Caco-2 (cell line): ENCODE results near the gene C3orf38. TPM values are rescaled to one million over a fixed set of nuclear protein-coding genes. Genes with fewer than 3 reads are reported as not detected.

Experiments used
- BruUV-seq: library from RNA; stranded (reverse); fragments of 400-500 nt; replicated peaks from 2 replicates; lab custom pipeline; 2021; lab: Mats Ljungman, UMichigan
- CTCF ChIA-PET: fragments of 300-600 bp; sonication (Branson Sonifier 250); formaldehyde crosslinking; loops from one replicate; lab custom pipeline; 2022; ENCODE audit warnings: antibody characterized with exemption; lab: Charles Lee
- POLR2A ChIA-PET: fragments of 300-600 bp; sonication (Branson Sonifier 250); formaldehyde crosslinking; loops from one replicate; lab custom pipeline; 2022; ENCODE audit warnings: antibody characterized with exemption; lab: Charles Lee
- DNase-seq, 2 experiments: peaks; one replicate each; pipeline versions ENCODE4 v3.0.0 to v3.0.0-alpha.2; 2020 to 2022
- H3K27me3 ChIP-seq: replicated peaks from 2 replicates; pipeline ENCODE4 v1.6.0; 2011; ENCODE audit warnings: low read length; ENCODE audit not compliant: control insufficient read depth, insufficient read depth
- H3K36me3 ChIP-seq: 2 replicates; pipeline ENCODE4 v1.5.1; 2011; ENCODE audit warnings: low read length; ENCODE audit not compliant: control insufficient read depth, insufficient read depth
- H3K4me1 ChIP-seq: fragments of 250-450 bp; sonication (Bioruptor Pico); 2 replicates; pipeline ENCODE4 v1.5.1; 2020; ENCODE audit warnings: mild to moderate bottlenecking
- H3K4me3 ChIP-seq: 2 replicates; pipeline ENCODE4 v1.5.1; 2011; ENCODE audit warnings: low read depth, mild to moderate bottlenecking, control low read depth, low read length
- H3K9me3 ChIP-seq: fragments of 250-450 bp; sonication (Bioruptor Pico); 2 replicates; pipeline ENCODE4 v1.5.1; 2020; ENCODE audit warnings: mild to moderate bottlenecking, moderate library complexity
- H3K27ac Mint-ChIP-seq: one replicate; pipeline ENCODE4 v1.8.0; 2022; ENCODE audit warnings: mixed read lengths; ENCODE audit not compliant: unreplicated experiment
- H3K27me3 Mint-ChIP-seq: one replicate; pipeline ENCODE4 v1.8.0; 2022; ENCODE audit warnings: mixed read lengths; ENCODE audit not compliant: insufficient read depth, unreplicated experiment
- H3K36me3 Mint-ChIP-seq: one replicate; pipeline ENCODE4 v1.8.0; 2022; ENCODE audit warnings: mild to moderate bottlenecking, mixed read lengths; ENCODE audit not compliant: insufficient read depth, unreplicated experiment
- H3K4me1 Mint-ChIP-seq: one replicate; pipeline ENCODE4 v1.8.0; 2022; ENCODE audit warnings: low read depth, mixed read lengths; ENCODE audit not compliant: unreplicated experiment
- H3K4me3 Mint-ChIP-seq: one replicate; pipeline ENCODE4 v1.8.0; 2022; ENCODE audit warnings: mild to moderate bottlenecking, moderate library complexity, mixed read lengths; ENCODE audit not compliant: unreplicated experiment
- H3K9me3 Mint-ChIP-seq: one replicate; pipeline ENCODE4 v1.8.0; 2022; ENCODE audit warnings: mixed read lengths; ENCODE audit not compliant: unreplicated experiment
- CTCF ChIP-seq, 2 experiments: fragments of 200-600 bp in 1 of 2; IDR thresholded peaks; 1 replicate in 1 of 2; 2 replicates in 1 of 2; pipeline versions ENCODE4 v1.5.1 to v1.8.0; 2011 to 2022; ENCODE audit warnings: antibody characterized with exemption in 1 of 2, control low read depth in 1 of 2, inconsistent platforms in 1 of 2, low read depth in 1 of 2, low read length in 1 of 2, mild to moderate bottlenecking in 1 of 2, moderate library complexity in 1 of 2; ENCODE audit not compliant: insufficient read depth in 1 of 2, severe bottlenecking in 1 of 2, unreplicated experiment in 1 of 2
- intact Hi-C: fragments of 100-400 bp; cut with micrococcal nuclease; formaldehyde crosslinking; loops from one replicate; pipeline ENCODE4 v1.10.0; 2022; ENCODE audit not compliant: unreplicated experiment
- total RNA-seq: library from RNA; stranded (reverse); gene quantifications from 2 replicates; pipeline ENCODE4 v1.2.3, GENCODE V29; 2022

Gene C3orf38
- total RNA-seq, 1 experiment from 2014 or later: 22.8 TPM

- Mint-ChIP-seq H3K9me3 (no peaks in the 10 kb centered on the region), H3K27me3 (no peaks in the 10 kb centered on the region), H3K27ac (no peak overlapping the region), H3K4me3 (no peak overlapping the region), H3K36me3 (peaks cover 6% of the 10 kb centered on the region), H3K4me1 (peaks cover 6% of the 10 kb centered on the region)
- Histone ChIP-seq H3K4me3 (no peak overlapping the region), H3K9me3 (no peaks in the 10 kb centered on the region), H3K36me3 (no peaks in the 10 kb centered on the region), H3K4me1 (no peaks in the 10 kb centered on the region), H3K27me3 (no peaks in the 10 kb centered on the region)
- intact Hi-C loops: no loop called here
- no peak for DNase-seq
- TF ChIP-seq CTCF (IDR thresholded peaks at IDR 0.05; ENCODE audit: insufficient read depth in 1 of 2, low read depth in 1 of 2, low read length in 1 of 2, severe bottlenecking in 1 of 2, unreplicated experiment in 1 of 2): no peak
- BruUV-seq: no TSS peak
- ChIA-PET POLR2A (no interaction called here), CTCF (no interaction called here)
Observed at GRCh38 chr3:88132894-88133293, 16.9 kb upstream of the C3orf38 start.

DNA sequence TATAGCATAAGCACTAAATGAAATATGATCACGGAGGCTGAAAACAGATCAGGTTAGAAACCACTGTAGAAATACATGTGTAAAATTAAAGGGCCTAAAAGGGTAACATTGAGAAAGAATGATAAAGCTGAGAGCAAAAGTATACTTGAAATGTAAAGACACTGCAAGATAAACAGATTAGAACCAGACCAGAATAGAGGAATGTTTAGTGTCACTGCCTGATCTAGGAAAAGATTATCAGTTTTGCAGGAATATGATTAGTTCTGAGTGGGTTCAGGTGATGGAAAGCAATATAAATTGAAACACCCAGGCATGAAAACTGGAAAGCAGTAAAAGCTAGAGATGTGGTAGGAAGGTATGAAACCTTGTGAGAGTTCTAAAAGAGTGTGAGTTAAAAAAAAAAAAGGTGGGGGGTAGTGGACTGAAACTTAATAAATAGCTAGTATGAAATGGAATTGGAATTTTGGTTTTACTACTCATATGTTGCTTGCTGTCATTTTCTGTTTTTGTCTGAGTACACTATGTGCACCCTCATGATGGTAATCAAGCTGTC is 16.0 kb upstream of the C3orf38 start:
- Histone ChIP-seq H3K9me3 (no peaks in the 10 kb centered on the region), H3K4me1 (no peaks in the 10 kb centered on the region), H3K36me3 (no peaks in the 10 kb centered on the region), H3K4me3 (no peak overlapping the region), H3K27me3 (no peaks in the 10 kb centered on the region)
- CTCF ChIA-PET: no interaction called here
- peaks cover 6% of the 10 kb centered on the region for H3K4me1 Mint-ChIP-seq
- POLR2A ChIA-PET: interaction anchor here (0.7 kb wide), 1 partner anchor 315 kb away, joined by 8 read pairs; no protein-coding TSS in a partner anchor
- no peak for DNase-seq
- BruUV-seq: no TSS peak
- peaks cover 7% of the 10 kb centered on the region for H3K36me3 Mint-ChIP-seq
- H3K27ac Mint-ChIP-seq: no peak overlapping the region
- TF ChIP-seq CTCF (IDR thresholded peaks at IDR 0.05; ENCODE audit: insufficient read depth in 1 of 2, low read depth in 1 of 2, low read length in 1 of 2, severe bottlenecking in 1 of 2, unreplicated experiment in 1 of 2): no peak
- no peak overlapping the region for H3K4me3 Mint-ChIP-seq
- no peaks in the 10 kb centered on the region for H3K9me3 Mint-ChIP-seq
- no peaks in the 10 kb centered on the region for H3K27me3 Mint-ChIP-seq
- intact Hi-C loops: no loop called here

DNA sequence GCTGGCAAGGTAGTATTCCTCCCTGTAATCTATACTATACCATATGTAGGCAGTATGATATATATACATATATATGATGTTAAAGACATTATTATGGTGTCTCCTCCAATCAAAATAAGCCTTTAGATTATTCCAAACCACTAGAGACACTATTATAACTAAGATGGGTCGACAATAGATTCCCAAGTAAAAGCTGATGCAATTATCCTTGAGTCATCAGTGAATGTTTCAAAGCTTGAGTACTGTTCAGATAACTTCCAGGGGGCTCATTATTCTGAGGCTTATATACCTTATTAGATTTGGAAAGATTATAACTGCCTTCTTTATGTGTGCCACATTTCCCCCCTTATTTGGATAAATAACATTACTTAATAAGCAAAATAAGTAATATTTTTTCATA is 11.9 kb upstream of the C3orf38 start:
- H3K4me1 ChIP-seq: no peaks in the 10 kb centered on the region
- H3K4me3 Mint-ChIP-seq: no peak overlapping the region
- H3K4me3 ChIP-seq: no peak overlapping the region
- no peaks in the 10 kb centered on the region for H3K9me3 Mint-ChIP-seq
- peaks cover 15% of the 10 kb centered on the region for H3K36me3 Mint-ChIP-seq
- POLR2A ChIA-PET: no interaction called here
- H3K9me3 ChIP-seq: no peaks in the 10 kb centered on the region
- no TSS peak for BruUV-seq
- no peaks in the 10 kb centered on the region for H3K27me3 ChIP-seq
- no peaks in the 10 kb centered on the region for H3K36me3 ChIP-seq
- intact Hi-C loops: no loop called here
- TF ChIP-seq CTCF (IDR thresholded peaks at IDR 0.05; ENCODE audit: insufficient read depth in 1 of 2, low read depth in 1 of 2, low read length in 1 of 2, severe bottlenecking in 1 of 2, unreplicated experiment in 1 of 2): no peak
- CTCF ChIA-PET: no interaction called here
- no peaks in the 10 kb centered on the region for H3K27me3 Mint-ChIP-seq
- DNase-seq: no peak
- H3K27ac Mint-ChIP-seq: no peak overlapping the region
- H3K4me1 Mint-ChIP-seq: peaks cover 6% of the 10 kb centered on the region
